Activated T-cell treated with anti-CD3 and anti-CD28 coated beads for 48 hours (primary cell): ENCODE measurements around the gene NFIC.
"Not testable (repeated sequence)": the region's sequence is repeated elsewhere in the genome, so short reads cannot be mapped to it uniquely, and the experiment has no call there.

Experiments
- DNase-seq: peaks from one replicate; pipeline ENCODE4 v3.0.0-alpha.2; 2020; ENCODE audit warnings: low read depth

NFIC gene

DNA sequence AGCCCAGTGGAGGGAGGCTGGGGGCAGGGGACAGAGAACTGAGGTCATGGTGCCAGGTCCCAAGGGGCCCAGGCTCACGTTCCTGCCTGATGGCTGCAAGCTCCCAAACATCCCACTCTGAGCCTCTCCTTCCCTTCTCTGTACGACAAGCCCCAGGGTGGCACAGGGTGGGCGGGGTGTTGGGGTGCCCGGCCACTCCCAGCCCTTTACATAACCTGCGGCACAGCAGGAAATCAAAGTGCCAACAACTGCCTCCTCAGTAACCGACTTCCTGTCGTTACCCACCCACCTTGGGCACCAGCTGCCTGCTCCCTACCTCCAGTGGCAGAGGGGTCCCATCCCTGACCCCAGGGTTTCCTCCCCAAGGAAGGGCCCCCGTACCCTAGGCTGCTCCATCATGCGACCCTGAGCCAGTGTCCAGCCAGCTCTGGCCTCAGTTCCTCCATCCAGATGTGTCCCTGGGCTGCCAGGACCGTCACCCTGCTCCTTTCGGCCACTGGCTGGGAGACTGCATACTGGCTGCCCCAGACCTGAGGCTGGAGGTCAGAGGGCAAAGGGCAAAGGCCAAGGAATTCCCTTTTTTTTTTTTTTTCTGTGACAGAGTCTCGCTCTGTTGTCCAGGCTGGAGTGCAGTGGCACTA is 27.7 kb upstream of the NFIC start:
- DNase-seq: no peak

DNA sequence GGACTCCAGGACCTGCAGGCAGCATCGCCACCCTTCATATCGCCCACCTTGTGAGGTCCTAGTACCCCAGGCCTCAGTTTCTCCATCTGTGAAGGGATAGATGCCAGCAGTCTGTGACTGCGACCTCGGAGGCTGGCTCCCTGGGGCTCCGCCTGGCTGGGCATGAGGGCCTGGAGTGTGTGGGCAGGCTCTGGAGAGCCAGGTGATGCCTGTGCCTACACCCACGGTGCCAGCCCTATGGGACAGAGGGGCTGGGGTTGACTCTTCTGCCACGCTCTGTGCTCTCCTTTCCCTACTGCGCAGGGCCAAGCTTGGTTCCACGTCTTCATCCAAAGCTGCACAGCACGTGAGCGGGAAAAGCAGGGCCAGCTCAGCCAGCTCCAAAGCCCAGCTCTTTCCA is 26.0 kb upstream of the NFIC start:
- DNase-seq: no peak

DNA sequence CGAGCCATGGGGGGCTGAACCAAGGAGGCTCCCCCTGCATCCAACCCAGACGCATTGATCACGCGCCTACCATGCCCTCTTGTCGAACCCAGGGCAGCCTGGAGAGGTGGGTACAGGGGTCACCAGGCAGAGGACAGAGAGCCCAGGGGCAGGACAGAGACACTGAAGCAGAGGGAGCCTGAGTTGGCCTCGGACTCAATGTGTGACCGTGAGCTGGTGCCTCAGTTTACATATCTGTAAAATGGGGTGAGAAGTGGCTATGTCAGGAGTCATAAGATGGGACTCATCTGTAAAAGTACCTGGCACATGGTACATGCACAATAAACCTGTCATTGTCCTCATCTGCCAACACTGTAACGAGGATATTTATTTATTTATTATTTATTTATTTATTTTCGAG is 24.1 kb upstream of the NFIC start:
- DNase-seq: no peak

DNA sequence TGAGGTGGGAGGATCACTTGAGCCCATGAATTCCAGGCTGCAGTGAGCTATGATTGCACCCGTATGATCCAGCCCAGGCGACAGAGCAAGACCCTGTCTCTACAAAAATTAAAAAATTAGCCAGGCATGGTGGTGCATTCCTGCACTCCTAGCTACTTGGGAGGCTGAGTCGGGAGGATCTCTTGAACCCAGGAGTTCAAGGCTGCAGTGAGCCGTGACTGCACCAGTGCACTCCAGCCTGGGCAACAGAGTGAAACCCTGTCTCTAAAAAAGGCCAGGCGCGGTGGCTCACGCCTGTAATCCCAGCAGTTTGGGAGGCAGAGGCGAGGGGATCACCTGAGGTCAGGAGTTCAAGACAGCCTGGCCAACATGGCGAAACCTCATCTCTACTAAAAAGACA is 23.4 kb upstream of the NFIC start:
- not testable (repeated sequence) for DNase-seq

DNA sequence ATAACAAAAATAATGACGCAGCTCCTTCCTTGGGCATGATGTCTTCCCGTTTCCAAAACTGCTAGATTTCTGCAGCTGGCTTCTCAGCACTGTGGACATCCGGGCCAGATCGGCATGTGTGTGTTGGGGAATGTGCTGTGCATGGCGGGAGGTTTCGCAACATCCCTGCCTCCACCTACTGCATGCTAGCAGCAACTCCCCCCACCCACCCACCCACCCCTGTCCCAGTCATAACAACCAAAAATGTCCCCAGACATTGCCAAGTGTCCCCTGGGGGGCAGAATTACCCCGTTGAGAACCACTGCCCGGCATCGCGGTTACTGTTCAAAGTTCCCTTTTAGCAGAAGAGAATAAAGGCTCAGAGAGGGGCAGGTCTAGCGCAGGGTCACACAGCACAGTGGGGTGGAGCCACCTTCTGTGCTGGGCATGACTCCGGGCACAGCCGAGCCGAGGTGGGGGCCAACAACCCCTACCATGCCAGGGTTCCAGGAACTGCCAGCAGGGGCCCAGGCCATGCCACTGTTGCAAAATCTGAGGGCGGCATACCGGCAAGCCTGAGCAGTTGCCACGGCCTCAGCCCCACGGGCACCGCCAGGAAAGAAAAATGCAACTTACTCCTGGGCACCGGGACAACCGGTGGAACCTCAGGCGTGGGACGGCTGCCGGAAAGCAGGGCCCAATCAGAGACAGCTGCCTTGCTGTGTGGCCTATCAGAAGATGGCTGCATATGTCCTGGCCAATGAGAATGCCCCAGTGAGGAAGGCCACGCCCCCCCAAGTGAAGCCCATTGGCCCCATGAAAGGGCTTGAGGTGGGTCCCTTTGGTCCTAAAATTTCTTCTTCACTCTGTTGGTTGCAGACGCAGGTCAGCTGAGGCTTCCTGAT is 22.5 kb upstream of the NFIC start:
- DNase-seq: peak; percentile 36

DNA sequence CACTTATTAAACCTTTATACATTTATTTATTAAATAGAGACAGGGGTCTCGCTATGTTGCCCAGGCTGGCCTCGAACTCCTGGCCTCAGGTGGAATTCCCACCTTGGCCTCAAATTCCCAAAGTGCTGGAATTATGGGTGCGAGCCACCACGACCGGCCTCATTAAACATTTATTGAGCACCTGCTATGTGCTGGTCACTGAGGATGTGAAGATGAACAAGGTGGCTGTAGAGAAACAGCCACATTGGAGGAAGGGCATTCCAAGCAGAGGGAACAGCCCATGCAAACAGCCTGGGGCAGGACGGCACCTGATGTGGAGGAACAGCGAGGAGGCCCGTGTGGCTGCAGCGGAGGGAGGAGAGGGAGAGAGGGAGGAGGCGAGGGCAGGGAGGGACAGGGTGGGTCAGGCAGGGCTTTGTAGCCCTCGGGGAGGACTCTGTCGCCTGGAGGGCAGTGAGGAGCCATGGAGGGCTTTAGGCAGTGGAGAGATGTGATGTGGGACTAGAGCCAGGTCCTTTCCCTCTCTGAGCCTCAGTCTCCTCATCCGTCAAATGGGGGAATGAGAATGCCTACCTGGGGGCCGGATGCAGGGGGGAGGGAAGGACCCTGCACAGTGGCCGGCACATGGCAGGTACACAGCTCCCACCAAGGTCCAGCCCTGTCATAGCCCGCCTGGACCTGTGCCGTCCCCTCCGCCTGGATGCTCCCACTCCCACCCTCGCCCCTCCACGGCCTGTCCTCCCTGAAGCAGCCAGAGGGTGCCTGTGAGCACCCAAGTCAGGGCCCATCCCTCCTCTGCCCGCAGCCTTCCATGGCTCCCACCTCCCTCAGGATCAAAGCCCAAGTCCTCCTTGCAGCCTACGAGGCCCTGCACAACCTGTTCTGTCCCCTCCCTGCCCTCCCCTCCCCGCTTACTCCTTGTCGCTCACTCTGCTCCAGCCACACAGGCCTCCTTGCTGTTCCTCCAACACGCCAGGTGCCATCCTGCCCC is 21.5 kb upstream of the NFIC start:
- no peak for DNase-seq

DNA sequence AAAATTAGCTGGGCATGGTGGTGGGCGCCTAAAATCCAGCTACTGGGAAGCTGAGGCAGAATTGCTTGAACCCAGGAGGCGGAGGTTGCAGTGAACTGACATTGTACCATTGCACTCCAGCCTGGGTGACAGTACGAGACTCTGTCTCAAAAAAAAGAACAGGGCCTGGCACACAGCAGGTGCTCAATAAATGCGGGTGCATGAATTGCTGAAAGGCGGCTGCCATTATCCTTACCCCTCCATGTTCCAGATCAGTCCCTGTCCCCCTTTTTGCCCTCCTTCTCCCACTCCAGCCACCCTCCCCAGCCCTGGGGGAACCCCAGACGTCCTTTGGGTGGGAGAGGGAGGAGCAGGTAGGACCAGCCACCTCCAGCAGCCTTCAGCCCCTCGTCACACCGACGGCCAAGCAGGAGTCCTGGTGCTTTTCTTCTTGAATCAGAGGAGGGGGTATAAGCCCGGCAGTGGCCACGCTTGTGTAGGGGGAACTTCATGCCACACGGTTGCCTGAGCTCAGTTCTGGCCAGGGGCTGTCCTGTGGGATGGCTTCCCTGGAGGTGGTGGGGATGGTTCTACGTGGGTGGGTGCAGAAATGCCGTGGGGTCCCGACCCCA is 20.4 kb upstream of the NFIC start:
- DNase-seq: no peak

DNA sequence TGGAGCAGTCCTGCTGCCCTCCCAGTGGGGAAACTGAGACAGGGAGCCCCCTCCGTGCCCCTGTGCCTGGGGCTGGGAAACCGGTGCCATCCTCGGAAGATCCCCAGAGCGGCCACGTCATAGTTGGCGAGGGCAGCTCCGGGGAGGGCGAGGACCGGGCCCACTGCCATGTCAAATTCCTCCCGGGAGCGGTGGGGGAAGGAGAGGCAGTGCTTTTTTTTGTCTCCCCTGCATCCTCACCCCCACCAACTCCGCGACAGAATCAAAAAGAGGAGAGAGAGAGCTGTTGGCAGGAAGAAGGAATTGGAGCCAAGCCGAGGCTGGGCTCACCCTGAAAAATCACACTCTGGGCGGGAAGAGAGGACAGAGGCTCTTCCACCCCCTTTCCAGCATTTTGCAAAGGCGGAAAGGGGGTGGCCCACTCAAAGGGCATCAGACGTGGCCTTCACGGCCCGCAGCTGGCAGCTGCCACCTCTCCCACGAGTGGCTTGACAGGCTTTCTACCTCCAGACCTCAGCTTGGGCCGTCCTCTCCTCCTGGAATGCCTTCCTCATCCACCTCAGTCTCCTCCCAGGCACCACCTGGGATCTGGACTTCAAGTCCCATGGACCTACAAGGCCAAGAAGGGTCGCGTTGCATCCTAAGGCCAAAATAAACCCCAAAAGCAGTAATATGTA is 19.6 kb upstream of the NFIC start:
- DNase-seq: no peak

DNA sequence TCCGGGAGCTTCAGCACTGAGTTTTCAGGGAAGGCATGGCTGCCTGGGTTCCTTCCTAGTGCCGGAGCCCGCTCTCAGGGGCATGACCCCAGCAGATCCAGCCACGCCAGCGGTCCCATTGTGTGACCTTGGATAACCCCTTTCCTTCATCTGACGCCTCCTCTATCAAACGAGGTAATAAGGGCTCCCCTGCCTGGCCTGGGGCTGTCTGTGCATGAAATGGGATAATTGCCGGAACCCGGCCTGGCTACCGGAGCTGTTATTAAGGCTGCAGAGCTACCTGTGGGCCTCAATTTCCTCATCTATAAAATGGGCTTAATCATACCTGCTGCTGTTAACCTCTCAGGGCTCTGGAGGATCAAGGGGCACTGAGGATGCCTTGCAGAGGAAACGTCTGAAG is 18.3 kb upstream of the NFIC start:
- DNase-seq: no peak

DNA sequence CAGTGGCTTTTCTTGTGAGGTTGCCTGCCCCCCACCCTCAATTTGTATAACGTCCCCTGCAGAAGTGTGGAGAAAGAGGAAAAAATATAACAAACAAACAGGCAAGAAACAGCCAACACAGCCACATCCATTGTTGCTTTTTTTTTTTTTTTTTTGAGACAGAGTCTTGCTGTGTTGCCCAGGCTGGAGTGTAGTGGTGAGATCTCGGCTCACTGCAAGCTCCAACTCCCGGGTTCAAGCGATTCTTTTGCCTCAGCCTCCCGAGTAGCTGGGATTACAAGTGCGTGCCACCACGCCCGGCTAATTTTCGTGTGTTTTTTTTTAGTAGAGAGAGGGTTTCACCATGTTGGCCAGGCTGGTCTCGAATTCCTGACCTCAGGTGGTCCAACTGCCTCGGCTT is 17.9 kb upstream of the NFIC start:
- DNase-seq: not testable (repeated sequence)

DNA sequence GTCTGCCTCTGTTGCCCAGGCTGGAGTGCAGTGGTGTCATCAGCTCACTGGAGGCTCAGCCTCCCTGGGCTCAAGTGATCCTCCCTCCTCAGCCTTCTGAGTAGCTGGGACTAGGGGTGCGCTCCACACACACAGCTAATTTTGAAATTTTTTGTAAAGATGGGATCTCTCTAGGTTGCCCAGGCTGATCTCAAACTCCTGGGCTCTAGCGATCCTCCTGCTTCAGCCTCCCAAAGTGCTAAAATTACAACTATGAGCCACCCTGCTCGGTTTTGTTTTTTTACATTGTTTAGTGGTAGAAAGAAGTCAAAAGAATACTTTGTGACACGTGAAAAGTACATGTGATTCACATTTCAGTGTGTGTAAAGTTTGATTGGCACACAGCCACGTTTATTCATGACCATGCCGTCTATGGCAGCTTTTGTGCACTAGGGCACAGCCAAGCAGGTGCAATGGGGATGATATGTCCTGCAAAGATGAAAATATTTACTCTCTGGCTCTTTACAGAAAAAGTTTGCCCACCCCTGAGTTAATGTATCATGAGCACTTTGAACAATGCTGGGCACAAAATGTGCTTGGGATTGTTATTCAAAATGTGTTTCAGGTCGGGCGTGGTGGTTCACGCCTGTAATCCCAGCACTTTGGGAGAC is 16.2 kb upstream of the NFIC start:
- DNase-seq: no peak

DNA sequence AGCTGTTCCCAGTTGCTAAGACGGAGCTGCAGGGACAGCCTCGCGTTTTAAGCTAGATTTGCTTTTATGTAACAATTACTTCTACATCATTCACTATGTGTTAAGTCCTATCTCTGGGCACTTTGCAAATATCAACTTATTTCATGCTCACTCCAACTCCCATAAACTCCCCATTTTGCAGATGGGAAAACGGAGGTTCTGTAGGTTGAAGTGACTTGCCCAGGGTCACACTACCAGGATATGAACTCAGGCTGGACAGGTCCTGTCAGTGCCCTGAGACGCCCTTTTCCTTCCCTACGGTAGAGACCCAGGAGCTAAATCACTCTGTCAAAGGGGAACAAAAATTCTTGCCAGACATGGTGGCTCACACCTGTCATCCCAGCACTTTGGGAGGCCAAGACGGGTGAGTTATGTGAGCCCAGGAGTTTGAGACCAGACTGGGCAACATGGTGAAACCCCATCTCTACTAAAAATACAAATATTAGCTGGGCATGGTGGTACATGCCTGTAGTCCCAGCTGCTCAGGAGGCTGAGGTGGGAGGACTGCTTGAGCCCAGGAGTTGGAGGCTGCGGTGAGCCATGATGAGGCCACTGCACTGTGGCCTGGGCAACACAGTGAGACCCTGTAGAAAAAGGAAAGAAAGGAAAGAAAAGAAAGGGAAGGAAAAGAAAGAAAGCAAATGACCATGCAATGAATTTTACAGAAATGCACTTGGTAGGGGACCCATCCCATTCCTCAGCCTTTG is 14.5 kb upstream of the NFIC start:
- no peak for DNase-seq

DNA sequence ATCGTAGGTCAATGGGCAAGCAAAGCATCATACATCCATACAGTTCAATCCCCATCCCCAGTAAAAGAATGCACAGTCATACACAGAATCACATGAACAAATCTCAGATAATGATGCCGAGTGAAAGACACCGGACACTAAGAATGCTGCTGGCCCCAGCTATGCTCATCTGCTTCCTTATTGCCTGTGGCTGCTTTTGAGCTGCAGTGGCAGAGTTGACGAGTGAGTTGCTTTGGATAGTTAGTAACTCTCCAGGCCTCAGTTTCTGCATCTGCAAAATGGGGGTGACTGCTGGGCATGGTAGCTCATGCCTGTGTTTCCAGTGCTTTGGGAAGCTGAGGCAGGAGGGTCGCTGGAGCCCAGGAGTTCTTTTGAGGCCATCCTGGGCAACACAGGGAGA is 12.9 kb upstream of the NFIC start:
- DNase-seq: no peak

DNA sequence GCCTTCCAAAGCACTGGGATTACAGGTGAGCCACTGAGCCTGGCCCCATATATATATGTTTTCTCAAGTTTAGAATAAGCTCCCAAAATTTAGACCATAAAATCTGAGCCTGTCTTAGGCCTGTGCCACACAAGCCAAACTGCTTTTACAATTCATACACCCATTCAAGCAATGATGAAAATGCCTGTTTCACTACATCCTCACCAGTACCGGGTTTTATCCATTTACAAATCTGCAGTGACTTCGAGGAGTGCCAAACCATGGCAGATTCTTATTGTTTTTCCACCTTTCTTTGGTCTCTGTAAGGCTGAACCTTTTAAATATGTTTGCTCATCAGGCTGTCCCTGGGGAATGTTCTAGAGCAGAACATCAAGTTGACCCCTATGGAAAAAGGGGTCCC is 9.6 kb upstream of the NFIC start:
- DNase-seq: no peak

DNA sequence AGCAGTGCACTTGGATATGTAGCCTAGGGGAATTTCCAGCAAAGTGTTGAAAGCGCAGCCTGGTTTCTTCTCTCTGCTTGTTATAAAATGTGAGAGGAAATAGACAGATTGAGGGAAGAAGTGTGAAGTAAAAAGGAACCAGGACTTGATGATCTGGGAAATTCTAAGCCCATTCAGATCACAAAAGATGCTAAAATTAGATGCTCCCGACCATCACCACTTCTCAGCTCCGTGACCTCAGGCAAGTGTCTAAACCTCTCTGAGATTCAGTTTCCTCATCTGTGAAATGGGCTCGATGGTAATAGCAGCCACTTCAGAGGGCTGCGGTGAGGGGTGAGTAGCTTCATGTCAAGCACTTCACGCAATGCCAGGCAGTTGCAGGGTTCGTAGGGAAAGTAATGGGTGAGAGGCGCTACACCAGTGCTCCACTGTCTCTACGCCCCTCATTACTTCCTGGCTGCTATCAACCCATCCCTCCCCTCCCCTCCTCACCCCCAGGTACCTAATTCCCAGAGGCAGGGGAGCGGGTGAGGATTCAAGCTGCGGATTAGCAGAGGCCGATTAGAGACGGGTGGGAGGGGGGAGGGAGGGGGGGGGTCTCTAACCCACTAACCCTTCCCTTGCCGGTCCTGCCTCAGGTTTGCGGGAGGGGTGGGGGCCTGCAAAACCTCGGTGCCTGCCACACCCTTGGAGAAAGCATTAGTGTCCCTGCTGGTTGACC is 9.0 kb upstream of the NFIC start:
- no peak for DNase-seq

DNA sequence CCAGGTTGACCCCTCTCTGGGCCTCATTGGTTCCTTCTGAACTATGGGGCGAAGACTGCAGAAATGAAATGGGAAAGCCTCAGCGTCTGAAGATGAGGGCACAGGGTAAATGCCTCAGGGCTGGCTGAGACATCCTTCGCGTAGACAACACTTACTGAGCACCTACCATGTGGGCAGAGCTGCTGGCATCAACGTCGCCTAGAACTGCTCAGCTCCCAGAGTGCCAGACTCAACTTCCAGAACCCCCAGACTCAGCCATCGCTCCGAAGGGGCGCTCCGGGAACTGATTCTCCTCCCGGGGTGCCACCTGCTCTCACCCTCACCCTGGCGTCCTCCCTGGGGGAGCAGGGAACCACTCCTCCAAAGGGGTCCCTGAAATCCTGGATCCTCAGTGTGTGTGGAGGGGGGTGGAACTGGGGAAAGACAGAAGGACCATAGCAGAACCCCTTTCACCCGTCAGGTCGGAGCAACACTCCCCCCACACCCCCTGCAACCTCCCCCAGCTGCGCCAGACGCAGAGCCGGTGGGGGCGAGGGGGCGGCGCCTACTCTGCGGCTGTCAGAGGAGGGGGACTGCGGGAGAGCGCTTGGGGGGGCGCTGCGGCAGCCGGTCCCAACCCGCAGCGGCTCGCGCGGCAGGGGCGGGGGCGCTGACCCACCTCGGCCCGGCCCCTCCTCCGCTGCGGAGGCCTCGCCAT is 8.2 kb upstream of the NFIC start:
- no peak for DNase-seq

DNA sequence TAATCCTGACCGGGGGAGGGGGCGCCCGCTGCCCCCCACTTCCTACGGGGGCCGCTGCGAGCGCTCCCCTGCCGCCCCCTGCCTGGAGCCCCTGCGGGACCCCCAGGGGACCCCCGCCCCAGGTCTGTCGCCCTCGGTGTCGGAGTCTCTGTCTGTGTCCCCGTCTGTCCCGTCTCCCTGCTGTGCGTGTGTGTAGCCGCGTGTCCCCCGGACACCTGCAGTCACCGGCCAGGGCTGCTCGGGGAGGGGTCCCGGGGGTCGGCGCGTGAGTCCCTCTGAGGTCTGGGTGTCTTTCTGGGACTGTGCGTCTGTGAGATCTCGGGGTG is 7.7 kb upstream of the NFIC start:
- DNase-seq: no peak

DNA sequence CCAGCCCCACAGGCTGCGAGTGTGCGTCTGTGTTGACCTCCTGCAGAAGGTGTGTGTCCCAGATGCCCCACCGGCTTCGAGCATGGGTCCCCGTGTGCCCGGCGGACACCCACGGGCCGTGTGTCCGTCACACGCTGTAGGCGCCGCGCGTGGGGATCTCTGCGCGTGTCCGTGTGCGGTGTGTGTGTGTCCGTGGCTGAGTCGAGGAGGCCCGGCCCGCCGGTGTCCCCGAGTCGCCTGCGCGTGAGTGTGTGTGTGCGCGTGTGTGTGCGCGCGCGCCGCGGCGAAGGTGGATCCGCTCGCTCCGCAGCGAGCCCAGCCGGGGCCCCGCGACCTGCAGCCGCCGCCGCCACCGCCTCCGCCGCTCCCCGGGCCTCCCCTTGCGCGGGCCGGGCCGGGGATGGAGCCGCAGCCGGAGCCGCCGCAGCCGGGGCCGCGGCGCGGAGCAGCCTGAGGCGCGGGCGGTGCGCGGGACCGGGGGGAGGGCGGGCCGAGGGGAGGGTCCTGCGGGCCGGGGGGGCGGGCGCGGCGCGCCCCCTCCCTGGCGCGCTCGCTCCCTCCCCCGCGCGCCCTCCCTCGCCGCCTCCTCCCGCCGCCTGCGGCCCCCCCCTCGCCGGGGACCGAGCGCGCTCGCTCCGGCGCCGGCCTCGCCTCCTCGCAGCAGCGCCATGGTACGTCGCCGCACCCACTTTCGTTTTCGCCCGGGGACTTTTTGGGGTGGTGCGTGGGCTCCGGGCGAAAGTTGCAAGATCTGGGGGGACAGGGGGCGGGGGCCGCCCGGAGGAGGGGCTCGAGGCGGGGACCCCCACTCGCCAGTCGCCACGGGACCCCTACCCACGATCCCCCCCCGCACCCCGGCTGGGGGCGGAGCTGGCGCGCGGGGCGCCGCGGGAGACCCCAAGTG is 7.1 kb upstream of the NFIC start:
- DNase-seq: peak; percentile 43
